Fibroblast of lung (primary cell): ENCODE data around the gene GRN. TPM values are rescaled to one million over a fixed set of nuclear protein-coding genes. Genes with fewer than 3 reads are reported as not detected.

Experiments
- DNase-seq, 2 donors: peaks; one replicate each; pipeline versions ENCODE4 v3.0.0 to v3.0.0-alpha.2; 2010; ENCODE audit warnings: low read depth in 2 of 2
- H2AFZ ChIP-seq: 2 replicates; pipeline ENCODE4 v1.5.1; 2012; ENCODE audit warnings: low read length, control low read depth, inconsistent platforms
- H3K27ac ChIP-seq: 2 replicates; pipeline ENCODE4 v1.5.1; 2011; ENCODE audit warnings: low read length, control low read depth; ENCODE audit not compliant: insufficient read depth
- H3K27me3 ChIP-seq: 2 replicates; pipeline ENCODE4 v1.5.1; 2011; ENCODE audit warnings: mild to moderate bottlenecking, low read length; ENCODE audit not compliant: control insufficient read depth, insufficient read depth
- H3K36me3 ChIP-seq: 2 replicates; pipeline ENCODE4 v1.5.1; 2011; ENCODE audit warnings: low read length; ENCODE audit not compliant: control insufficient read depth, insufficient read depth
- H3K4me1 ChIP-seq: 2 replicates; pipeline ENCODE4 v1.5.1; 2011; ENCODE audit warnings: low read length; ENCODE audit not compliant: control insufficient read depth, insufficient read depth; ENCODE audit errors: extremely low read depth
- H3K4me2 ChIP-seq: 2 replicates; pipeline ENCODE4 v1.5.1; 2011; ENCODE audit warnings: low read length, control low read depth; ENCODE audit not compliant: insufficient read depth; ENCODE audit errors: extremely low read depth
- H3K4me3 ChIP-seq, 4 experiments: fragments of 200-600 bp in 1 of 4; sonication (generic) in 1 of 4; replicated peaks in 1 of 4; 2 replicates each; pipeline ENCODE4 v1.5.1; 2011 to 2016; ENCODE audit warnings: low read length in 4 of 4, low read depth in 3 of 4, mild to moderate bottlenecking in 3 of 4, control low read depth in 2 of 4, inconsistent platforms in 1 of 4, mixed read lengths in 1 of 4; ENCODE audit not compliant: insufficient read depth in 1 of 4; ENCODE audit errors: control extremely low read depth in 1 of 4
- H3K79me2 ChIP-seq: 2 replicates; pipeline ENCODE4 v1.5.1; 2012; ENCODE audit warnings: mild to moderate bottlenecking, low read length, inconsistent platforms; ENCODE audit not compliant: control insufficient read depth, insufficient read depth
- H3K9ac ChIP-seq: 2 replicates; pipeline ENCODE4 v1.5.1; 2011; ENCODE audit warnings: mild to moderate bottlenecking, low read length, control low read depth; ENCODE audit not compliant: insufficient read depth
- H3K9me3 ChIP-seq: 2 replicates; pipeline ENCODE4 v1.5.1; 2012; ENCODE audit warnings: low read depth, low read length; ENCODE audit not compliant: control insufficient read depth, insufficient read depth
- H4K20me1 ChIP-seq: 2 replicates; pipeline ENCODE4 v1.5.1; 2011; ENCODE audit warnings: low read length; ENCODE audit not compliant: control insufficient read depth, insufficient read depth; ENCODE audit errors: extremely low read depth
- EZH2 ChIP-seq: IDR thresholded peaks from 2 replicates; pipeline ENCODE4 v1.5.1; 2012; ENCODE audit warnings: low read length, control low read depth, mild to moderate bottlenecking; ENCODE audit errors: missing control alignments
- polyA plus RNA-seq, 2 donors: library from polyadenylated mRNA; depleted of rRNA in 1 of 2; stranded (reverse) in 1 of 2; unstranded in 1 of 2; fragments of >200 nt; gene quantifications; 2 replicates each; pipeline ENCODE4 v1.2.1, GENCODE V29; 2011 to 2012; ENCODE audit warnings: missing spikeins in 1 of 2
- total RNA-seq: library from RNA; depleted of rRNA; stranded (reverse); fragments of >200 nt; gene quantifications from 2 replicates; pipeline ENCODE4 v1.2.1, GENCODE V29; 2014
- TF ChIP-seq, protein P1 (sequence below), 2 donors: IDR thresholded peaks in 1 of 2; conservative IDR thresholded peaks in 1 of 2; 1 replicate in 1 of 2; 2 replicates in 1 of 2; pipeline ENCODE4 v1.5.1; 2011 to 2012; ENCODE audit warnings: low read length in 2 of 2, control low read depth in 1 of 2, inconsistent platforms in 1 of 2, low read depth in 1 of 2, mild to moderate bottlenecking in 1 of 2

The GRN gene
- total and polyA plus RNA-seq, 2 donors (not counting 1 experiment from before 2014, with no cell fraction given) = 146 to 315 TPM

- TF ChIP-seq, protein P1, sequence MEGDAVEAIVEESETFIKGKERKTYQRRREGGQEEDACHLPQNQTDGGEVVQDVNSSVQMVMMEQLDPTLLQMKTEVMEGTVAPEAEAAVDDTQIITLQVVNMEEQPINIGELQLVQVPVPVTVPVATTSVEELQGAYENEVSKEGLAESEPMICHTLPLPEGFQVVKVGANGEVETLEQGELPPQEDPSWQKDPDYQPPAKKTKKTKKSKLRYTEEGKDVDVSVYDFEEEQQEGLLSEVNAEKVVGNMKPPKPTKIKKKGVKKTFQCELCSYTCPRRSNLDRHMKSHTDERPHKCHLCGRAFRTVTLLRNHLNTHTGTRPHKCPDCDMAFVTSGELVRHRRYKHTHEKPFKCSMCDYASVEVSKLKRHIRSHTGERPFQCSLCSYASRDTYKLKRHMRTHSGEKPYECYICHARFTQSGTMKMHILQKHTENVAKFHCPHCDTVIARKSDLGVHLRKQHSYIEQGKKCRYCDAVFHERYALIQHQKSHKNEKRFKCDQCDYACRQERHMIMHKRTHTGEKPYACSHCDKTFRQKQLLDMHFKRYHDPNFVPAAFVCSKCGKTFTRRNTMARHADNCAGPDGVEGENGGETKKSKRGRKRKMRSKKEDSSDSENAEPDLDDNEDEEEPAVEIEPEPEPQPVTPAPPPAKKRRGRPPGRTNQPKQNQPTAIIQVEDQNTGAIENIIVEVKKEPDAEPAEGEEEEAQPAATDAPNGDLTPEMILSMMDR (conservative IDR thresholded peaks at IDR 0.05 in 1 of 2, IDR thresholded peaks at IDR 0.05 in 1 of 2; ENCODE audit: low read depth in 1 of 2, low read length in 2 of 2) = no peak
- no peak for TF ChIP-seq EZH2
- Histone ChIP-seq H2AFZ (no peak overlapping the region), H3K27me3 (peaks cover 29% of the 10 kb centered on the region), H3K4me2 (no peak overlapping the region), H3K79me2 (no peaks in the 10 kb centered on the region), H3K4me3 (no peak overlapping the region), H3K9ac (no peak overlapping the region), H3K9me3 (no peaks in the 10 kb centered on the region), H3K27ac (no peak overlapping the region), H3K36me3 (no peaks in the 10 kb centered on the region), H4K20me1 (no peaks in the 10 kb centered on the region), H3K4me1 (peaks cover 5% of the 10 kb centered on the region)
- DNase-seq = no peak
Measured at GRCh38 chr17:44382917-44383316, 37.8 kb downstream of the GRN start.

DNA sequence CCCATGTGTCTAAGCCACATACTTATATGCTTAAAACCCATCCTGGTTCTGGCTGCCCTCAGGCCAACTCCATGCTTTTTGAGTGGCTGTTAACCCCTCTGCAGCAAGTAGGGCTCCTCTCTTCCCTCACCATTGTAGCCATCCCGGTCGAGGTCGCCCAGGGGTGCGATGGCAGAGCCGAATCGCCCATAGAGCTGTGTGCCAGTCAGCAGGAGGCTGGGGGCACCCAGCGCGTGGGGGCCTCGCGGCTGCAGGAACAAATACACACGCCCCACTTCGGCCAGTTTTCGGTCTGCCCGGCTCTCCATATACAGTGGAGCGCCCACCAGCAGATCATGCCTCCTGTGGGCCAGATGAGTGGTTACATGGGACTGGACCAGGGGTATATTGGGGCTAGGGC, 38.3 kb downstream of the GRN start:
- H2AFZ ChIP-seq = no peak overlapping the region
- TF ChIP-seq EZH2 = no peak
- TF ChIP-seq, protein P1 (conservative IDR thresholded peaks at IDR 0.05 in 1 of 2, IDR thresholded peaks at IDR 0.05 in 1 of 2; ENCODE audit: low read depth in 1 of 2, low read length in 2 of 2) = no peak
- peaks cover 5% of the 10 kb centered on the region for H3K4me1 ChIP-seq
- H3K9ac ChIP-seq = no peak overlapping the region
- H3K79me2 ChIP-seq = no peaks in the 10 kb centered on the region
- H3K36me3 ChIP-seq = no peaks in the 10 kb centered on the region
- no peak overlapping the region for H3K4me3 ChIP-seq
- H3K9me3 ChIP-seq = no peaks in the 10 kb centered on the region
- peaks cover 29% of the 10 kb centered on the region for H3K27me3 ChIP-seq
- no peak for DNase-seq
- no peak overlapping the region for H3K27ac ChIP-seq
- no peaks in the 10 kb centered on the region for H4K20me1 ChIP-seq
- no peak overlapping the region for H3K4me2 ChIP-seq

- Histone ChIP-seq H3K36me3 (no peaks in the 10 kb centered on the region), H4K20me1 (no peaks in the 10 kb centered on the region), H3K9ac (no peak overlapping the region), H3K79me2 (no peaks in the 10 kb centered on the region), H2AFZ (no peak overlapping the region), H3K4me3 (no peak overlapping the region), H3K4me2 (no peak overlapping the region), H3K27me3 (peaks cover 29% of the 10 kb centered on the region), H3K4me1 (peaks cover 5% of the 10 kb centered on the region), H3K9me3 (no peaks in the 10 kb centered on the region), H3K27ac (no peak overlapping the region)
- DNase-seq = no peak
- no peak for TF ChIP-seq EZH2
- TF ChIP-seq, protein P1 (conservative IDR thresholded peaks at IDR 0.05 in 1 of 2, IDR thresholded peaks at IDR 0.05 in 1 of 2; ENCODE audit: low read depth in 1 of 2, low read length in 2 of 2) = no peak
Measured at GRCh38 chr17:44383861-44384260, 38.8 kb downstream of the GRN start.
